Measurements from ENCODE around the gene SRPK3. TPM values are rescaled to one million over a fixed set of nuclear protein-coding genes. Genes with fewer than 3 reads are reported as not detected.

Gene SRPK3
- total RNA-seq, 1 experiment from 2014 or later = 0.05 TPM

GRCh38 chrX:153766871-153767673, 13.8 kb upstream of the SRPK3 start:
- in situ Hi-C loops (cut with HindIII; ENCODE audit: low pct_unique_long_range_greater_than_20kb, low sequenced_read_pairs) = no loop called here
- no peak for DNase-seq (ENCODE audit: low read depth, low spot score)

GRCh38 chrX:153767674-153768055, 13.2 kb upstream of the SRPK3 start:
- DNase-seq (ENCODE audit: low read depth, low spot score) = no peak
- in situ Hi-C loops (cut with HindIII; ENCODE audit: low pct_unique_long_range_greater_than_20kb, low sequenced_read_pairs) = no loop called here

GRCh38 chrX:153768311-153769157, 12.3 kb upstream of the SRPK3 start:
- no peak for DNase-seq (ENCODE audit: low read depth, low spot score)
- in situ Hi-C loops (cut with HindIII; ENCODE audit: low pct_unique_long_range_greater_than_20kb, low sequenced_read_pairs) = no loop called here

GRCh38 chrX:153769158-153769864, 11.5 kb upstream of the SRPK3 start:
- in situ Hi-C loops (cut with HindIII; ENCODE audit: low pct_unique_long_range_greater_than_20kb, low sequenced_read_pairs) = no loop called here
- no peak for DNase-seq (ENCODE audit: low read depth, low spot score)

GRCh38 chrX:153769865-153770600, 10.8 kb upstream of the SRPK3 start:
- no peak for DNase-seq (ENCODE audit: low read depth, low spot score)
- in situ Hi-C loops (cut with HindIII; ENCODE audit: low pct_unique_long_range_greater_than_20kb, low sequenced_read_pairs) = no loop called here

- in situ Hi-C loops (cut with HindIII; ENCODE audit: low pct_unique_long_range_greater_than_20kb, low sequenced_read_pairs) = no loop called here
- no peak for DNase-seq (ENCODE audit: low read depth, low spot score)
Measured at GRCh38 chrX:153770601-153771414, 10.0 kb upstream of the SRPK3 start.

GRCh38 chrX:153771415-153772315, 9.2 kb upstream of the SRPK3 start:
- in situ Hi-C loops (cut with HindIII; ENCODE audit: low pct_unique_long_range_greater_than_20kb, low sequenced_read_pairs) = no loop called here
- no peak for DNase-seq (ENCODE audit: low read depth, low spot score)

GRCh38 chrX:153772316-153773217, 8.3 kb upstream of the SRPK3 start:
- in situ Hi-C loops (cut with HindIII; ENCODE audit: low pct_unique_long_range_greater_than_20kb, low sequenced_read_pairs) = no loop called here
- no peak for DNase-seq (ENCODE audit: low read depth, low spot score)

- in situ Hi-C loops (cut with HindIII; ENCODE audit: low pct_unique_long_range_greater_than_20kb, low sequenced_read_pairs) = no loop called here
- DNase-seq (ENCODE audit: low read depth, low spot score) = no peak
Measured at GRCh38 chrX:153773218-153773611, 7.6 kb upstream of the SRPK3 start.

- in situ Hi-C loops (cut with HindIII; ENCODE audit: low pct_unique_long_range_greater_than_20kb, low sequenced_read_pairs) = no loop called here
- DNase-seq (ENCODE audit: low read depth, low spot score) = no peak
Measured at GRCh38 chrX:153773741-153774575, 6.9 kb upstream of the SRPK3 start.

GRCh38 chrX:153774576-153775292, 6.1 kb upstream of the SRPK3 start:
- in situ Hi-C loops (cut with HindIII; ENCODE audit: low pct_unique_long_range_greater_than_20kb, low sequenced_read_pairs) = no loop called here
- no peak for DNase-seq (ENCODE audit: low read depth, low spot score)

GRCh38 chrX:153775293-153776119, 5.3 kb upstream of the SRPK3 start:
- in situ Hi-C loops (cut with HindIII; ENCODE audit: low pct_unique_long_range_greater_than_20kb, low sequenced_read_pairs) = no loop called here
- DNase-seq (ENCODE audit: low read depth, low spot score) = no peak

GRCh38 chrX:153776120-153776599, 4.7 kb upstream of the SRPK3 start:
- DNase-seq (ENCODE audit: low read depth, low spot score) = no peak
- in situ Hi-C loops (cut with HindIII; ENCODE audit: low pct_unique_long_range_greater_than_20kb, low sequenced_read_pairs) = no loop called here
